GM12892 (cell line): ENCODE data around the gene RNF215.

Source experiments
- POLR2A ChIP-seq: IDR thresholded peaks from 2 replicates; pipeline ENCODE4 v1.6.1; 2011; ENCODE audit warnings: low read depth, low read length, control low read depth
- TAF1 ChIP-seq: IDR thresholded peaks from 2 replicates; pipeline ENCODE4 v1.6.1; 2011; ENCODE audit warnings: low read depth, mild to moderate bottlenecking, control low read depth, low read length, borderline replicate concordance

- no peak for TF ChIP-seq POLR2A
- TF ChIP-seq TAF1 = no peak
These were observed 24.4 kb downstream of the RNF215 start for GRCh38 chr22:30362651-30363281.
